Measurements from ENCODE around the gene U2AF1. TPM values are rescaled to one million over a fixed set of nuclear protein-coding genes. Genes with fewer than 3 reads are reported as not detected.

The U2AF1 gene
- total RNA-seq (2022; extraction: Qiagen RNA extraction): 52.1 to 65.9 TPM (median 58.9 TPM) in 5 replicates

DNA sequence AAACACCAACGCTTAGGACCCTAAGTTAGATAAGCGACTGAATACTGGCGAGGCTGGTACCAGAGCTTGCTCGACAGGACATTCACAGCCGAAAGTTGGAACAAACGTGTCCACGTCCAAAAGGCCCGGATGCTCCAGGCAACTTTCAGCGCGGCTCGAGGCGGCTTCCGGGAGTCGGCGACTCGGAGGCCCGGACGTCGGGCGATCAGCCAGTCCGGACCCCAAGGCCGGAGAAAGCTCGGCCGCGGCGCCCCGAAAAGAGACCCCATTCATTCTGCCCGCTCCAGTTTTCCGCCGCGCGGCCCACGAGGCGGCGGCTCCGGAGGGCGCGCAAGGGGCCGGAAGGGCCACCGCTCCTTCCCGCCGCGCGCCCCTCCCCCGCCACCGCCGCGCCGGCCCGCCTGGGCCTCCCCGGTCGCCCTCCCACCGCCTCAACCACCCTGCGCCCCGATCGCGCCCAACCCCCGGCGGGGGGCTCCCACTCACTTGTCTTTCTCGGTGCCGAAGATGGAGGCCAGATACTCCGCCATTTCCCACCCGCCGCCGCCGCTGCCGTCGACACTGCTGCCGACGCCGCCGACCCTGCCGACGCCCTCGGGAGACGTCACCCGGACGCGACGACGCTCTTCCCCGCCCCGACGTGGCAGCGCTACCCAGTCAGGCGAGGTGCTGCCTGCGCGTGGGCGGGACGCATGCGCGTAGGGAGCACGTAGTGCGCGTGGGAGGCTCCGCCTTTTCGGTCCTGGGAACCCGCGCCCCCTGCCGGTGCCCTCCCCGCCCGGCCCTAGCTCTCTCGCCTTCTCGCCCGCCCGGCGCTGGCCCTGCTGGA, at the start of gene U2AF1:
TSS of gene U2AF1 (minus strand) at position 606 of the 829 bp plus-strand sequence. CDS start at position 530, 76 bp downstream.

GRCh38 chr21:43075170-43076022, 32.0 kb downstream of the U2AF1 start, which contains the start of gene CBS:
CBS (minus strand) TSS chr21:43075835; CDS start chr21:43072193, 3,642 bp downstream.

Other genes starting within 250 kb of the U2AF1 start
- gene WDR4, start 228.0 kb downstream of the U2AF1 start, total RNA-seq (2022; extraction: Qiagen RNA extraction): 24.1 to 33.1 TPM (median 32.3 TPM) in 5 replicates
- 19.9 to 22.7 TPM (median 20.5 TPM) in 5 replicates for gene NDUFV3, start 214.3 kb downstream of the U2AF1 start, total RNA-seq (2022; extraction: Qiagen RNA extraction)
- not detected in 5 replicates for gene ERVH48-1, start 181.9 kb downstream of the U2AF1 start, total RNA-seq (2022; extraction: Qiagen RNA extraction)
- 4.7 to 7.0 TPM (median 6.6 TPM) in 5 replicates for gene PKNOX1, start 133.0 kb downstream of the U2AF1 start, total RNA-seq (2022; extraction: Qiagen RNA extraction)
- 11.0 to 13.7 TPM (median 12.3 TPM) in 5 replicates for gene CBS, start 31.7 kb downstream of the U2AF1 start, total RNA-seq (2022; extraction: Qiagen RNA extraction)
- 0.18 TPM in 1 of 5 replicates, not detected in the others for gene CRYAA, start 61.4 kb upstream of the U2AF1 start, total RNA-seq (2022; extraction: Qiagen RNA extraction)

Measured in A549 treated with CORT108297 at 1 μM for 4 hours (cell line).